A673 (cell line): Measurements from ENCODE around the gene ZBTB7B. TPM values are rescaled to one million over a fixed set of nuclear protein-coding genes. Genes with fewer than 3 reads are reported as not detected.

ENCODE experiments used
- BruUV-seq: library from RNA; stranded (reverse); fragments of 400-500 nt; replicated peaks from 2 replicates; lab custom pipeline; 2021; lab: Mats Ljungman, UMichigan
- CTCF ChIA-PET: fragments of 300-600 bp; sonication (Branson Sonifier 250); formaldehyde crosslinking; loops from one replicate; lab custom pipeline; 2022; ENCODE audit warnings: antibody characterized with exemption; lab: Charles Lee
- POLR2A ChIA-PET: fragments of 300-600 bp; sonication (Branson Sonifier 250); formaldehyde crosslinking; loops from one replicate; lab custom pipeline; 2022; ENCODE audit warnings: antibody characterized with exemption; ENCODE audit not compliant: low non-redundant PET; lab: Charles Lee
- DNase-seq: peaks from one replicate; pipeline ENCODE4 v3.0.0-alpha.2; 2015; ENCODE audit warnings: low spot score
- H3K27ac ChIP-seq: fragments of 200-600 bp; sonication (generic); 2 replicates; pipeline ENCODE4 v1.5.1; 2016; ENCODE audit warnings: mixed run types, low read depth, mild to moderate bottlenecking, mixed read lengths, antibody characterized with exemption, low read length; ENCODE audit not compliant: poor library complexity, severe bottlenecking
- H3K27me3 ChIP-seq: fragments of 200-600 bp; sonication (generic); replicated peaks from 2 replicates; pipeline ENCODE4 v1.6.1; 2017; ENCODE audit warnings: mixed run types, low read depth, mild to moderate bottlenecking, mixed read lengths, antibody characterized with exemption, low read length; ENCODE audit not compliant: insufficient read depth, poor library complexity
- H3K36me3 ChIP-seq: fragments of 200-600 bp; sonication (generic); 2 replicates; pipeline ENCODE4 v1.6.1; 2016; ENCODE audit warnings: mixed run types, mild to moderate bottlenecking, mixed read lengths, antibody characterized with exemption, low read length; ENCODE audit not compliant: insufficient read depth, poor library complexity, severe bottlenecking
- H3K4me1 ChIP-seq: fragments of 200-600 bp; sonication (generic); 2 replicates; pipeline ENCODE4 v1.6.1; 2017; ENCODE audit warnings: mixed run types, mild to moderate bottlenecking, mixed read lengths, antibody characterized with exemption, low read length; ENCODE audit not compliant: insufficient read depth, poor library complexity, severe bottlenecking
- H3K4me3 ChIP-seq: fragments of 200-600 bp; sonication (generic); 2 replicates; pipeline ENCODE4 v1.5.1; 2016; ENCODE audit warnings: low read depth, mixed run types, mild to moderate bottlenecking, mixed read lengths, low read length; ENCODE audit not compliant: poor library complexity, severe bottlenecking
- H3K9me3 ChIP-seq: fragments of 200-600 bp; sonication (generic); 2 replicates; pipeline ENCODE4 v1.6.1; 2016; ENCODE audit warnings: mixed run types, low read depth, mild to moderate bottlenecking, mixed read lengths, antibody characterized with exemption, low read length; ENCODE audit not compliant: poor library complexity, severe bottlenecking
- EZH2 ChIP-seq: fragments of 200-600 bp; sonication (generic); IDR thresholded peaks from 2 replicates; pipeline ENCODE4 v1.6.1; 2017; ENCODE audit warnings: borderline replicate concordance, low read depth, mild to moderate bottlenecking, mixed read lengths, antibody characterized with exemption, low read length; ENCODE audit not compliant: poor library complexity, severe bottlenecking
- intact Hi-C: fragments of 100-400 bp; cut with micrococcal nuclease; formaldehyde crosslinking; loops from one replicate; pipeline ENCODE4 v1.10.0; 2022; ENCODE audit not compliant: unreplicated experiment
- total RNA-seq: library from RNA; stranded (reverse); gene quantifications from 2 replicates; pipeline ENCODE4 v1.2.3, GENCODE V29; 2021
- TF ChIP-seq, protein P1 (sequence below): fragments of 300-800, 200-600 bp; sonication (generic); conservative IDR thresholded peaks from 2 replicates; pipeline ENCODE4 v1.5.1; 2017; ENCODE audit warnings: low read depth, mild to moderate bottlenecking, antibody characterized with exemption, low read length, moderate library complexity, mixed read lengths

ZBTB7B gene
- total RNA-seq, 1 experiment from 2014 or later: 19.2 TPM

DNA sequence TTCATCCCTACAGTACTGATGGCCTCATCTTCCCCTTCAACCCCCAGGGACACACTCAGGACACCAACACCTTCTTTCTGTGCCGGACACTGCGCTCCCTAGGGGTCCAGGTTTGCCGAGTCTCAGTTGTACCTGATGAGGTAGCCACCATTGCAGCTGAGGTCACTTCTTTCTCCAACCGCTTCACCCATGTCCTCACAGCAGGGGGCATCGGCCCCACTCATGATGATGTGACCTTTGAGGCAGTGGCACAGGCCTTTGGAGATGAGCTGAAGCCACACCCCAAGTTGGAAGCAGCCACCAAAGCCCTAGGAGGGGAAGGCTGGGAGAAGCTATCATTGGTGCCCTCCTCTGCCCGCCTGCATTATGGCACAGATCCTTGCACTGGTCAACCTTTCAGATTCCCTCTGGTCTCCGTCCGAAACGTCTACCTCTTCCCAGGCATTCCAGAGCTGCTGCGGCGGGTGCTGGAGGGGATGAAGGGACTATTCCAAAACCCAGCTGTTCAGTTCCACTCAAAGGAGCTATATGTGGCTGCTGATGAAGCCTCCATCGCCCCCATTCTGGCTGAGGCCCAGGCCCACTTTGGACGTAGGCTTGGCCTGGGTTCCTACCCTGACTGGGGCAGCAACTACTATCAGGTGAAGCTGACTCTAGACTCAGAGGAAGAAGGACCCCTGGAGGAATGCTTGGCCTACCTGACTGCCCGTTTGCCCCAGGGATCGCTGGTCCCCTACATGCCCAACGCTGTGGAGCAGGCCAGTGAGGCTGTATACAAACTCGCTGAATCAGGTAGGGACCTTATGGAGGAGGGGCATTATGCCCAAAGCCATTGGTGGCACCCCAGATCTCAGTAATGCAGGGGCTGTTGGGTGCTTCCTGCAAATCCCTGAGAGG lies 14.3 kb upstream of the ZBTB7B start:
- no peak for DNase-seq
- no TSS peak for BruUV-seq
- CTCF ChIA-PET: interaction anchor here (1.3 kb wide), 1 partner anchor 11 kb away, joined by 5 read pairs; no protein-coding TSS in a partner anchor
- TF ChIP-seq, protein P1, sequence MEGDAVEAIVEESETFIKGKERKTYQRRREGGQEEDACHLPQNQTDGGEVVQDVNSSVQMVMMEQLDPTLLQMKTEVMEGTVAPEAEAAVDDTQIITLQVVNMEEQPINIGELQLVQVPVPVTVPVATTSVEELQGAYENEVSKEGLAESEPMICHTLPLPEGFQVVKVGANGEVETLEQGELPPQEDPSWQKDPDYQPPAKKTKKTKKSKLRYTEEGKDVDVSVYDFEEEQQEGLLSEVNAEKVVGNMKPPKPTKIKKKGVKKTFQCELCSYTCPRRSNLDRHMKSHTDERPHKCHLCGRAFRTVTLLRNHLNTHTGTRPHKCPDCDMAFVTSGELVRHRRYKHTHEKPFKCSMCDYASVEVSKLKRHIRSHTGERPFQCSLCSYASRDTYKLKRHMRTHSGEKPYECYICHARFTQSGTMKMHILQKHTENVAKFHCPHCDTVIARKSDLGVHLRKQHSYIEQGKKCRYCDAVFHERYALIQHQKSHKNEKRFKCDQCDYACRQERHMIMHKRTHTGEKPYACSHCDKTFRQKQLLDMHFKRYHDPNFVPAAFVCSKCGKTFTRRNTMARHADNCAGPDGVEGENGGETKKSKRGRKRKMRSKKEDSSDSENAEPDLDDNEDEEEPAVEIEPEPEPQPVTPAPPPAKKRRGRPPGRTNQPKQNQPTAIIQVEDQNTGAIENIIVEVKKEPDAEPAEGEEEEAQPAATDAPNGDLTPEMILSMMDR: no peak
- no peak for TF ChIP-seq EZH2
- intact Hi-C loops: no loop called here
- H3K27me3 ChIP-seq: no peaks in the 10 kb centered on the region
- H3K4me3 ChIP-seq: no peak overlapping the region
- H3K36me3 ChIP-seq: peaks cover 40% of the 10 kb centered on the region
- H3K9me3 ChIP-seq: no peaks in the 10 kb centered on the region
- no peaks in the 10 kb centered on the region for H3K4me1 ChIP-seq
- POLR2A ChIA-PET: no interaction called here
- H3K27ac ChIP-seq: no peak overlapping the region

DNA sequence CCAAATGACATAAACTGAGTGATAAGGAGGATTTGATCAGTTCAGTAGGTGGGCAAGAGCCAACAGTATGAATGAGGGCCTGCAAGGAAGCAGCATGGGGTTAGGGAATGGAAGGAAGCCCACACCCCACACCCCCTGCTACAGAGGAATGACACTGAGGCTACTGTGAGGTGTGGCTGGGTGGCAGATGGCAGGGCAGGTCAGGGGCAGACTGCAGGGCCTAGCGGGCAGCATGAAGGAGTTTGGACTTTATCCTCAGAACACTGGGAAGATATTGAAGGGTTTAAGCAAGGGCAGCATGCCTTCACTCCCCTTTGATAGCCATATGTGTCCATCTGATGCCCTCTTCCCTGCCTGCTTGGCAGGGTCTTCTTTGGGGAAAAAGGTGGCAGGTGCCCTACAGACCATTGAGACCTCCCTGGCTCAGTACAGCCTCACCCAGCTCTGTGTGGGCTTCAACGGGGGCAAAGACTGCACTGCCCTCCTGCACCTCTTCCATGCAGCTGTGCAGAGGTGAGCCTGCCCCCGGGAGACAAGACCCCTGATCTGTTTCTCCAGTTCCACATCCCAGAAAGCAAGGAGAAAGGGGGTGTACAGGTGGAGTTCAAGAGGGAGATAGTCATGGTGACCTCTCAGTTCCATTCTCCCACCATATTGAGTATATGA lies 13.3 kb upstream of the ZBTB7B start:
- no peak for DNase-seq
- BruUV-seq: no TSS peak
- Histone ChIP-seq H3K9me3 (no peaks in the 10 kb centered on the region), H3K27ac (no peak overlapping the region), H3K4me1 (no peaks in the 10 kb centered on the region), H3K4me3 (no peak overlapping the region), H3K36me3 (peaks cover 40% of the 10 kb centered on the region), H3K27me3 (no peaks in the 10 kb centered on the region)
- intact Hi-C loops: no loop called here
- ChIA-PET POLR2A (no interaction called here), CTCF (no interaction called here)
- TF ChIP-seq EZH2: no peak
- TF ChIP-seq, protein P1: no peak

DNA sequence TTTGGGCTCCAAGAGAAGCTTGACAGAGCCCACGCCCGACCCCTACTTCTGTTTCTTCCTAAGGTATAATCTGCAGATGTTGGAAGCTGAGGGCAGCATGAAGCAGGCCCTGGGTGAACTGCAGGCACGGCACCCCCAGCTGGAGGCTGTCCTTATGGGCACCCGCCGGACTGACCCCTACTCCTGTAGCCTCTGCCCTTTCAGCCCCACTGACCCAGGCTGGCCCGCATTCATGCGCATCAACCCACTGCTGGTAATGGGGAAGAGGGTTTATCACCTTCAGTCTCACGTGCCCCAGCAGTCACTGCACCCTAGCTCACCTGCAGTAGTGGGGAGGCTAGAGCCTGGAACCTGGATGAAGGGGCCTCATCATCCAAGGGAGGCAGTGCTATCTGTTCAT lies 12.3 kb upstream of the ZBTB7B start:
- no TSS peak for BruUV-seq
- no peaks in the 10 kb centered on the region for H3K27me3 ChIP-seq
- H3K4me3 ChIP-seq: no peak overlapping the region
- intact Hi-C loops: no loop called here
- peaks cover 40% of the 10 kb centered on the region for H3K36me3 ChIP-seq
- no peaks in the 10 kb centered on the region for H3K9me3 ChIP-seq
- no peak overlapping the region for H3K27ac ChIP-seq
- TF ChIP-seq, protein P1: no peak
- TF ChIP-seq EZH2: no peak
- ChIA-PET CTCF (no interaction called here), POLR2A (no interaction called here)
- DNase-seq: no peak
- no peaks in the 10 kb centered on the region for H3K4me1 ChIP-seq
